Fibroblast of gingiva (primary cell): ENCODE results near the gene SLC7A4.
"Not testable (repeated sequence)": the region's sequence is repeated elsewhere in the genome, so short reads cannot be mapped to it uniquely, and the experiment has no call there.

Experiments used
- DNase-seq: peaks from one replicate; pipeline ENCODE4 v3.0.0-alpha.2; 2011; ENCODE audit warnings: low read depth

SLC7A4 gene

DNA sequence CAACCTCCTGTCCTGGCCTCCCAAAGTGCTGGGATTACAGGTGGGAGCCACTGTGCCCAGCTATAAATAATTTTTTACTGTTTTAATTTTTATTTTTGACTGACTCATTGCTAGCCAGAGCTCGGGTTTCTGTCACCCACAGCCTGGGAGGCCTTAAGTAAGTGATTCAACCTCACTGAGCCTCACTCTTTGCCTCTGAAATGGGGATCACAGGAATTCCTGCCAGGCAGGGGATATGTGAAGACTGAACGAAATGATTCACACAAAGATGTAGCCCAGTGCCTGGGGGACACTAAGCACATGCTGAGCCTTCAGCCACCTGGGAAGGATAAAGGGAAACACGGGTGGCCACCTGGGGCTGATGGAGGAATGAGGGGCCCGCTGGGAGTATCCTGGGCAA lies 9.6 kb upstream of the SLC7A4 start:
- DNase-seq = peak; percentile 45

GRCh38 chr22:21039158-21039557 lies 6.8 kb upstream of the SLC7A4 start:
- not testable (repeated sequence) for DNase-seq

DNA sequence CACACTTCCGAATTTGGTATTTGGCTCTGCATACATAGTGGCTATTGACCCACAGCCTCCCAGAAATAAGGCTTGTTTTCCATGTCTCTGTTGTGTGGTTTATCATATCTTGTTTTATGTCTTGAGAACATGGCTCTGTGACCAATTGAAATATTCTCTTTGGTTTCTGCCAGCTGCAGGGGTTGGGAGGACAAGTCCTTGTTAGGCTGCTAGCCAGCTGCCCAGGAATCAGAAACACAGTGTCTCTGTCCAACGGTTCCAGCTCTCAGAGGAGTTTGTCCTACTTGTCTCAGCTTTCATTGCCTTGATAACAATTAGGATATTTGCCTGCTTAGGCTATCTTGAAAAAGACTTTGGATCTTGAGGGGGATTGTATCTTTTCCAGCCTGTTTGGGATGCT lies 6.0 kb upstream of the SLC7A4 start:
- DNase-seq = peak; percentile 40

DNA sequence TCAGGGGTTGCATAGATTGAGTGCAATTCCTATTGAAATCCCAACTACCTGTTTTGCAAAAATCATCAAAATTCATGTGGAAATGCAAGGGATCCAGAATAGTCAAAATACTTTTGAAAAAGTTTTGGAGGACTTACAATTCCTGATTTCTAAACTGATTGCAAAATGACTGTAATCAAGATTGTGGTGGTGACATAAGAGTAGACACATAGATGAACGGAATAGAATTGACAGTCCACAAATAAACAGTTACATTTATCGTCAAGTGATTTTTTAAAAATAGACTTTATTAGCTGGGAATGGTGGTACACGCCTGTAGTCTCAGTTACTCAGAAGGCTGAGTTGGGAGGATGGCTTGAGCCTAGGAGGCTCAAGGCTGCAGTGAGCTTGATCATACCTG lies 2.6 kb upstream of the SLC7A4 start:
- no peak for DNase-seq

GRCh38 chr22:21033895-21034294 lies 1.5 kb upstream of the SLC7A4 start:
- no peak for DNase-seq

DNA sequence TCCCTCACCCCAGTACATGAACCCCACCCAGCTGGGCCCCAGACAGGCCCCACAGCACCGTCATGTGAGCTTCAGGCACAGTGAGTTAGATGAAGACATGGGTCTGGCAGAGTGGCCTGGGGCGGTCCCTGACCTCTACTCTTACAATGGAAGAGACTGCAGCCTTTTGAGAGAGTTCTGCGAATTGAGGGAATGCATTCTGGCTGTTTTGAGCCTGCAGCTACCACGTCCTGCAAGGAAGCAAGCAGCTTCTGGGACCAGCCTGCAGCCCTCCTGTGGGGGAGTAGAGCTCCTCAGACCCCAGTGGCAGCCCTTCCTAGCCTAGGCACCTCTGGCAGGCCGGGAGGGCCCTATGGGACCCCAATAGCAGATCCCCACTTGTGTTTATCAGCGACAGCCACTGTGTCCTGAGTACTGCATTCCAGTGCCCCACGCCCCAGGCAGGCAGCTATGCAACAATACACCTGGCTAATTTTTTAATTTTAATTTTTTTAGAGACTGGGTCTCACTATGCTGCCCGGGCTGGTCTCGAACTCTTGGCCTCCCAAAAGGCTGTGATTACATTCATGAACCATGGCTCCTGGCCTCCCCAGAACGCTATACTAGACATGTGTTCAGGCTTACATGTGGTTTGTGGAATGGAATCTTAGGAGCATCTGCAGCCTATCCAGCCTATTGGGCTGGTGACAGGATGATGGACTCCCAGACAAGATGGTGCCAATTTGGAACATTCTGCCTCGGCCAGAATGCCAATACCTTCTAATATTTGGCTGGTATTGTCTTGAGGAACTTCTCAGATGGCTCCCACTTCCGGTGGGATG lies 717 bp upstream of the SLC7A4 start:
- DNase-seq = no peak

GRCh38 chr22:21031545-21032036 lies 770 bp downstream of the SLC7A4 start:
- no peak for DNase-seq

GRCh38 chr22:21030621-21031544 lies 1.5 kb downstream of the SLC7A4 start:
- no peak for DNase-seq

DNA sequence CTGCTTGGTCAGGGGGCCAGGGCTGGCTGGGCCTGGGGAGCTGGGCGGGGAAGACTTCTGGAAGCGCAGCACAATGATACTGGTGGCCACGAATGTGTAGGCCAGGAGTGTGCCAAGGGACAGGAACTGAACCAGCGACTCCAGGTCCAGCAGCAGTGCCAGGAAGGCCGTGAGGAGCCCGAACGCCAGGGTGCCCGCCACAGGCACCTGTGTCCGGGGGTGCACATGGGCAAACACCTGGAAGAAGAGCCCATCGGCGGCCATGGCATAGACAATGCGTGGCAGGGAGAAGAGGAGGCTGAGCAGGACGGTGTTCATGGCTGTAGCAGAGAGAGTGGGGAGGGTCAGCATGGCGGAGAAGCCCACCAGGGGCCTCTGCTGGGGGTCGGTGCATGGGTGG lies 2.3 kb downstream of the SLC7A4 start:
- DNase-seq = no peak

- no peak for DNase-seq
Measured at GRCh38 chr22:21029486-21030025, 2.8 kb downstream of the SLC7A4 start.

GRCh38 chr22:21028277-21029251 lies 3.8 kb downstream of the SLC7A4 start:
- no peak for DNase-seq

- DNase-seq = peak; percentile 12
Measured at GRCh38 chr22:21026783-21027692, 5.3 kb downstream of the SLC7A4 start.

GRCh38 chr22:21025763-21026755 lies 6.3 kb downstream of the SLC7A4 start:
- no peak for DNase-seq

- DNase-seq = no peak
Measured at GRCh38 chr22:21025266-21025665, 7.1 kb downstream of the SLC7A4 start.

- DNase-seq = no peak
Measured at GRCh38 chr22:21022955-21023614, 9.3 kb downstream of the SLC7A4 start.

- DNase-seq = no peak
Measured at GRCh38 chr22:21022507-21022906, 9.9 kb downstream of the SLC7A4 start.

DNA sequence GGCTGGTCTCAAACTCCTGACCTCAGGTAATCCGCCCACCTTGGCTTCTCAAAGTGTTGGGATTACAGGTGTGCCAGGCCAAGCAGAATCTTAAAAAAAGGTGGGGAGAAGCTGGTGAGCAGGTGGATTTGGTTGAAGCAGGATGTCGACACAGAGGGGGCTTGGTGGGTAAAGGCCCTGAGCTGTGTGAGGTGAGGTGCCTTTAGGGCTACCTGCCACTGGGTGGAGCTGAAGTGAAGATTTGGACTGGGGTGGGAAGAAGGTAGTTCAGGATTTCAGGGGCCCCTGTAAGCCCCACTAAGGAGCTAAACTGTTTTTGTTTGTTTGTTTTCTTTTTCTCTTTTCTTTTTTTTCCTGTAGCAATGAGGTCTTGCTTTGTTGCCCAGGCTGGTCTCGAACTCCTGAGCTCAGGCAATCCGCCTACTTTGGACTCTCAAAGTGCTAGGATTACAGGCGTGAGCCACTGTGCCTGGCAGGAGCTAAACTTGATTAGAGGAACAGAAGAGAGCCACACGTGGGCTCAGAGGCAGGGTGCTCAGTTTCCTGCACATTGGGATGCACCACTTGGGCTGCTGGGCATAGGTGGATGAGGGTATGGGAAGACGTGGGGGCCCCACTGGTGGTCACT lies 11.4 kb downstream of the SLC7A4 start:
- DNase-seq = no peak

DNA sequence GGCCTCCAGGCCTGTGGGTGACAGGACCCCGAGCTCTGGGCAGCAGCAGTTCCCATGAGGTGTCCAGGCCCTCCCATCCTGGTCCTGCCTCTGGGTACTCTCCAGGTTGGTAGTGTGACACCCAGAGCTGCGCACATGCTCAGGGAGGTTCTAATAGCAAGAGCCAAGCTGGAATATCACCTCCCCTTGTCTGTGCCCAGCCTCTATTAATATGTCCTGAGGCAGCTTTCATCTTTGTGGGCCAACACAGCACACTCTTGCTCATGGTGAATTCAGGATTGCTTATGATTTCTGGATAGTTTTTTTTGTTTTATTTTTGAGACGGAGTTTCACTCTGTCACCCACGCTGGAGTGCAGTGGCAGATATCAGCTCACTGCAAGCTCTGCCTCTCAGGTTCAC lies 14.0 kb downstream of the SLC7A4 start:
- DNase-seq = no peak
